Measurements from ENCODE around the gene SORBS2. TPM values are rescaled to one million over a fixed set of nuclear protein-coding genes. Genes with fewer than 3 reads are reported as not detected.
A peak's percentile ranks its signal among the peaks of the same experiment; 100 is the strongest.

The SORBS2 gene
- total RNA-seq, 1 experiment from 2014 or later: 44.5 TPM

- ChIA-PET POLR2A (no interaction called here), CTCF (interaction anchor here (0.6 kb wide), 1 partner anchor 326 kb away, joined by 3 read pairs; no protein-coding TSS in a partner anchor)
- peaks cover 26% of the 10 kb centered on the region for H3K4me1 Mint-ChIP-seq
- H3K4me3 Mint-ChIP-seq: no peak overlapping the region
- ATAC-seq (peak; percentile 59), DNase-seq (ENCODE audit: low spot score) (no peak)
- no peaks in the 10 kb centered on the region for H3K27me3 Mint-ChIP-seq (ENCODE audit: low read depth)
- H3K36me3 Mint-ChIP-seq: peaks cover 20% of the 10 kb centered on the region
- TF ChIP-seq NR1H2 (CRISPR knock-in tag; IDR thresholded peaks at IDR 0.05) (no peak), FOXJ3 (CRISPR knock-in tag; IDR thresholded peaks at IDR 0.05; ENCODE audit: borderline replicate concordance) (no peak), ERG (CRISPR knock-in tag; IDR thresholded peaks at IDR 0.05) (no peak), ZBTB21 (CRISPR knock-in tag; IDR thresholded peaks at IDR 0.05; ENCODE audit: borderline replicate concordance) (no peak), CREB1 (CRISPR knock-in tag; IDR thresholded peaks at IDR 0.05) (no peak), ZNF416 (CRISPR knock-in tag; IDR thresholded peaks at IDR 0.05) (no peak), MXD4 (CRISPR knock-in tag; IDR thresholded peaks at IDR 0.05; ENCODE audit: borderline replicate concordance) (no peak), NR2C2 (CRISPR knock-in tag; IDR thresholded peaks at IDR 0.05) (no peak), MYBL2 (CRISPR knock-in tag; IDR thresholded peaks at IDR 0.05) (no peak), JUN (CRISPR knock-in tag; IDR thresholded peaks at IDR 0.05) (no peak), GABPB1 (CRISPR knock-in tag; IDR thresholded peaks at IDR 0.05) (no peak), SP1 (CRISPR knock-in tag; conservative IDR thresholded peaks at IDR 0.05) (no peak), MAX (CRISPR knock-in tag; IDR thresholded peaks at IDR 0.05) (no peak), TEAD4 (CRISPR knock-in tag; IDR thresholded peaks at IDR 0.05) (no peak), ZBTB43 (CRISPR knock-in tag; IDR thresholded peaks at IDR 0.05) (no peak), SOX15 (CRISPR knock-in tag; IDR thresholded peaks at IDR 0.05) (no peak)
- TF ChIP-seq, protein P1, sequence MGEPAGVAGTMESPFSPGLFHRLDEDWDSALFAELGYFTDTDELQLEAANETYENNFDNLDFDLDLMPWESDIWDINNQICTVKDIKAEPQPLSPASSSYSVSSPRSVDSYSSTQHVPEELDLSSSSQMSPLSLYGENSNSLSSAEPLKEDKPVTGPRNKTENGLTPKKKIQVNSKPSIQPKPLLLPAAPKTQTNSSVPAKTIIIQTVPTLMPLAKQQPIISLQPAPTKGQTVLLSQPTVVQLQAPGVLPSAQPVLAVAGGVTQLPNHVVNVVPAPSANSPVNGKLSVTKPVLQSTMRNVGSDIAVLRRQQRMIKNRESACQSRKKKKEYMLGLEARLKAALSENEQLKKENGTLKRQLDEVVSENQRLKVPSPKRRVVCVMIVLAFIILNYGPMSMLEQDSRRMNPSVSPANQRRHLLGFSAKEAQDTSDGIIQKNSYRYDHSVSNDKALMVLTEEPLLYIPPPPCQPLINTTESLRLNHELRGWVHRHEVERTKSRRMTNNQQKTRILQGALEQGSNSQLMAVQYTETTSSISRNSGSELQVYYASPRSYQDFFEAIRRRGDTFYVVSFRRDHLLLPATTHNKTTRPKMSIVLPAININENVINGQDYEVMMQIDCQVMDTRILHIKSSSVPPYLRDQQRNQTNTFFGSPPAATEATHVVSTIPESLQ (CRISPR knock-in tag; IDR thresholded peaks at IDR 0.05): no peak
- peaks cover 20% of the 10 kb centered on the region for H3K9me3 Mint-ChIP-seq
- H3K27ac Mint-ChIP-seq: no peak overlapping the region
Observed at GRCh38 chr4:185702147-185702663, 109.8 kb downstream of the SORBS2 start.

GRCh38 chr4:185700630-185701029 is 111.4 kb downstream of the SORBS2 start:
- H3K27me3 Mint-ChIP-seq (ENCODE audit: low read depth): no peaks in the 10 kb centered on the region
- H3K9me3 Mint-ChIP-seq: peaks cover 9% of the 10 kb centered on the region
- no peak overlapping the region for H3K27ac Mint-ChIP-seq
- peaks cover 10% of the 10 kb centered on the region for H3K36me3 Mint-ChIP-seq
- DNase-seq (ENCODE audit: low spot score): no peak
- H3K4me1 Mint-ChIP-seq: peaks cover 26% of the 10 kb centered on the region
- TF ChIP-seq ZNF671 (CRISPR knock-in tag; IDR thresholded peaks at IDR 0.05) (no peak), TEAD1 (CRISPR knock-in tag; IDR thresholded peaks at IDR 0.05) (no peak), NR2C2 (CRISPR knock-in tag; IDR thresholded peaks at IDR 0.05) (no peak), EMX1 (CRISPR knock-in tag; IDR thresholded peaks at IDR 0.05) (no peak), FOXJ3 (CRISPR knock-in tag; IDR thresholded peaks at IDR 0.05; ENCODE audit: borderline replicate concordance) (no peak), JAZF1 (CRISPR knock-in tag; IDR thresholded peaks at IDR 0.05) (no peak)
- TF ChIP-seq, protein P2, sequence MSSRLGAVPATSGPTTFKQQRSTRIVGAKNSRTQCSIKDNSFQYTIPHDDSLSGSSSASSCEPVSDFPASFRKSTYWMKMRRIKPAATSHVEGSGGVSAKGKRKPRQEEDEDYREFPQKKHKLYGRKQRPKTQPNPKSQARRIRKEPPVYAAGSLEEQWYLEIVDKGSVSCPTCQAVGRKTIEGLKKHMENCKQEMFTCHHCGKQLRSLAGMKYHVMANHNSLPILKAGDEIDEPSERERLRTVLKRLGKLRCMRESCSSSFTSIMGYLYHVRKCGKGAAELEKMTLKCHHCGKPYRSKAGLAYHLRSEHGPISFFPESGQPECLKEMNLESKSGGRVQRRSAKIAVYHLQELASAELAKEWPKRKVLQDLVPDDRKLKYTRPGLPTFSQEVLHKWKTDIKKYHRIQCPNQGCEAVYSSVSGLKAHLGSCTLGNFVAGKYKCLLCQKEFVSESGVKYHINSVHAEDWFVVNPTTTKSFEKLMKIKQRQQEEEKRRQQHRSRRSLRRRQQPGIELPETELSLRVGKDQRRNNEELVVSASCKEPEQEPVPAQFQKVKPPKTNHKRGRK (CRISPR knock-in tag; IDR thresholded peaks at IDR 0.05; ENCODE audit: borderline replicate concordance): no peak
- TF ChIP-seq, protein P3, sequence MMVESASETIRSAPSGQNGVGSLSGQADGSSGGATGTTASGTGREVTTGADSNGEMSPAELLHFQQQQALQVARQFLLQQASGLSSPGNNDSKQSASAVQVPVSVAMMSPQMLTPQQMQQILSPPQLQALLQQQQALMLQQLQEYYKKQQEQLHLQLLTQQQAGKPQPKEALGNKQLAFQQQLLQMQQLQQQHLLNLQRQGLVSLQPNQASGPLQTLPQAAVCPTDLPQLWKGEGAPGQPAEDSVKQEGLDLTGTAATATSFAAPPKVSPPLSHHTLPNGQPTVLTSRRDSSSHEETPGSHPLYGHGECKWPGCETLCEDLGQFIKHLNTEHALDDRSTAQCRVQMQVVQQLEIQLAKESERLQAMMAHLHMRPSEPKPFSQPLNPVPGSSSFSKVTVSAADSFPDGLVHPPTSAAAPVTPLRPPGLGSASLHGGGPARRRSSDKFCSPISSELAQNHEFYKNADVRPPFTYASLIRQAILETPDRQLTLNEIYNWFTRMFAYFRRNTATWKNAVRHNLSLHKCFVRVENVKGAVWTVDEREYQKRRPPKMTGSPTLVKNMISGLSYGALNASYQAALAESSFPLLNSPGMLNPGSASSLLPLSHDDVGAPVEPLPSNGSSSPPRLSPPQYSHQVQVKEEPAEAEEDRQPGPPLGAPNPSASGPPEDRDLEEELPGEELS (CRISPR knock-in tag; IDR thresholded peaks at IDR 0.05): no peak
- H3K4me3 Mint-ChIP-seq: no peak overlapping the region
- ChIA-PET POLR2A (no interaction called here), CTCF (no interaction called here)
- no peak for ATAC-seq

All from WTC11 (cell line).